DMS53 (cell line): ENCODE data around the gene AHCYL2.
"Not testable (repeated sequence)": the region's sequence is repeated elsewhere in the genome, so short reads cannot be mapped to it uniquely, and the experiment has no call there.

Experiments used
- DNase-seq: peaks from one replicate; lab custom pipeline; 2025; lab: John Stamatoyannopoulos, UW

The AHCYL2 gene

GRCh38 chr7:129351320-129351719, 126.5 kb downstream of the AHCYL2 start:
- DNase-seq, result peak; percentile 14

DNA sequence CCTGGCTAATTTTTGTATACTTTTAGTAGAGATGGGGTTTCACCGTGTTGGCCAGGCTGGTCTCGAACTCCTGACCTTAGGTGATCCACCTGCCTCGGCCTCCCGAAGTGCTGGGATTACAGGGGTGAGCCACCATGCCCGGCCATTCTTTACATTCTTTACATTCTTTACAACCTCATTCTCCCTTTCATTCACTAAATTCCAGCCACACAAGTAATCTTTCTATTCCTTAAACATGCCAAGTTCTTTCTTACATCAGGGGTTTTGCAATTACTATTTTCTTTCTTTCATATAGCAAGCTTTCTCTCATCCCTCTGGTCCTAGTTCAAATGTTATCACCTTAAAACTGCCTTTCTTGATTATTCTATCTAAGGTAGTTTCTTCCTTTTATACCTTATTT, 128.3 kb downstream of the AHCYL2 start:
- DNase-seq, result not testable (repeated sequence)

- no peak for DNase-seq
These were observed 129.8 kb downstream of the AHCYL2 start for GRCh38 chr7:129354428-129355157.

GRCh38 chr7:129356176-129356575, 131.3 kb downstream of the AHCYL2 start:
- no peak for DNase-seq

DNA sequence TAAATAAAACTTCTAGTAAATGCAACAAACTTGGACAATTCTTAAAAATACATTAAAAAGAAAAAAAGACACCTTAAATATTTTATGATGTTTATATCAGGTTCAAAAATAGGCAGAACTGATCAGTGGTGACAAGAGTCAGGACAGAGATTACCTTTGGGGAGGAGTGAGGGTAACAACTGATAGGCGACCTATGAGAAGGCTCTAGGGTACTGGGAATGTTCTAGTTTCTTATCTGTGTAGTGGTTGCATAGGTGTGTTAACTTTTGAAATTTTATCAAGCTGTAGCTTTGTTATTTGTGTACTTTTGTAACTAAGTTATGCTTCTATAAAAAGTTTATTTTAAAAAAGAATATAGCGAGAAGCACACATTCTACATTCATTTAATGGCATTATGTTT, 134.3 kb downstream of the AHCYL2 start:
- no peak for DNase-seq

- no peak for DNase-seq
These were observed 134.8 kb downstream of the AHCYL2 start for GRCh38 chr7:129359638-129360037.

GRCh38 chr7:129361771-129362170, 136.9 kb downstream of the AHCYL2 start:
- DNase-seq, result no peak

DNA sequence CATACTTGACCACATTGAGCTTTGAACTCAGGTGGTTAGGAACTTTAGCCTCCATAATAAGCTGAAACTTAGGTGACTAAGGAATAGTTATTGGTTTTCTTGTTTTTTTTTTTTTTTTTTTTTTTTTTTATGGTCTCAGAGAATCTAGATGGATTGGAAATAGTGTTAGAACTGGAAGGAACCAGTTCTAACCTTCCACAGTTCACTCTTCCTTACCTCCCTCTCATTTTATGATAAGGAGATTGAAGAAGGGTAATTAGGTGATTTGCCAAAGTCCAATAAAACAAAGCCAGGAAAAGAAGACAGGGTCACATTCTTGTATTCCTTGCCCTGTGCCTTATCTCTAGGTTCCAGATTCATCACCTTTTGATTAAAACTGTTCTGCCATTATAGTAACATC, 137.7 kb downstream of the AHCYL2 start:
- no peak for DNase-seq

DNA sequence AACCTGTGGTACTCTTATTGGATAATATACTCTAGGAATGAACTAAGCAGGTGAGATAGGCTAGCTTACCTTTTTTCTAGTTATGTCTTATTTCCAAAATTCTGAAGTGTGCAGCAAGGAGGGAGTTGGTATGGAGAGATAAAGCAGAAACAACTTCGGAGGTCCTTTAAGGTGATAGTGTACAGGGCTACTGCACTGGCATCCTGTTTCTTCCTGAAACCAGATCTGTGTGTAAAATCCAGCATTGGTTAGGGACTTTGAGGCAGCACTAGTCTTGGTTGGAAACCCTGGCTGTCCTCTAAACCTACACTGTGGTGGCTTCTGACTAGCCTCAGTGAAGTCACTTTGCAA, 142.5 kb downstream of the AHCYL2 start:
- no peak for DNase-seq

GRCh38 chr7:129367700-129368388, 143.0 kb downstream of the AHCYL2 start:
- DNase-seq, result peak; percentile 87

GRCh38 chr7:129368389-129368986, 143.7 kb downstream of the AHCYL2 start:
- no peak for DNase-seq

- not testable (repeated sequence) for DNase-seq
These were observed 144.6 kb downstream of the AHCYL2 start for GRCh38 chr7:129369447-129369846.

DNA sequence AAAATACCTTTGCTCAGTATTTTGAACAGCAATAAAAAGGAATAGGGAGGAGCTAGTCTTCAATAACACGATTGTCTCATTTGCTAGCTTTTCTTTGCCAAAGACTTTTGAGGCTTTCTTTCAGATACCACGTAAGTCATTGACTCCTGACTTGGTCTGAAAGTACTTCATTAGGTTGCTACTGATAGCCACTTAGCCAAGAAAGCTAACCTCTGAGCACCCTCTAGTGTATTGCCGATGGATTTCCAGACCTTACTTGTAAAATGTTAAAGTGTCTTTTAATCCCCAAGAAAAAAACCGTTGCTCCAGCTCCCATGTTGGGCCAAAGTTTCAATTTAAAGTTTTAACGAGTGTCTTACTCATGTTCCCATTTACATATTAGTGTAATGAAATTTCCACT, 146.0 kb downstream of the AHCYL2 start:
- no peak for DNase-seq

GRCh38 chr7:129371487-129371886, 146.7 kb downstream of the AHCYL2 start:
- no peak for DNase-seq

DNA sequence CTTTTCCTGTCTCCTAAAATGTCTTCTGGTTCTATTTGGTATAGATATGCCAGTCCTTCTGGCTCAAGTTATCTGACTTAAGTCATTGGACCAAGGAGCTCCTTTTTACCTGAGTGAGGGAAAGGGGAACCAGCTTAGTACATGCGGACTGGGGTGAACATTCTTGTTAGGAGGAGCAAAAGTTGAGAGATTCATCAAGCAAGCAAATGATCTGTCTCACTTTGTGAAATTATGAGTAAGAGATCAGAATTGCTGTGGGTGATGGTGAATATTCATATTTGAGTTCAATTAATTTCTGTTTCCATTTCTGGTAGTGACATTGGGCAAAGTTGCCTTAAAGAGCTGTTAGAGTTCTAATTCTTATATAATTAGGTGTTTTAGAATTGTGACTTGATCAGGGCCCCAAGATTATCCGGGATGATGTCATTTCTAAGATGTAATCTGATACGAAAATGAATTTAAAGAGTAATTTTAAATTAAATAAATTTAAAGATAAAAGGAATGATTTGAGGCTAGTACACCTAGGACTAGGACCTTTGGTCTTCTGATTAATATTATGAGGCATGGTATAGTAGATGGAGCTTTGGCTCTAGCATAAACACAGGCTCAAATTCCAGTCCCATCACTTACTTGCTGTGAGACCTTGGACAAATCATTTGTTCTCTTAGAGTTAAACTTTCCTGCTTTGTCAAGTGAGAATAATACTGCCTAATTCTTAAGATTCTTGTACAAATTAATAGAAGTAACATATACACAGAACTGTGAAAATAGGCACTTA, 149.0 kb downstream of the AHCYL2 start:
- DNase-seq, result no peak

DNA sequence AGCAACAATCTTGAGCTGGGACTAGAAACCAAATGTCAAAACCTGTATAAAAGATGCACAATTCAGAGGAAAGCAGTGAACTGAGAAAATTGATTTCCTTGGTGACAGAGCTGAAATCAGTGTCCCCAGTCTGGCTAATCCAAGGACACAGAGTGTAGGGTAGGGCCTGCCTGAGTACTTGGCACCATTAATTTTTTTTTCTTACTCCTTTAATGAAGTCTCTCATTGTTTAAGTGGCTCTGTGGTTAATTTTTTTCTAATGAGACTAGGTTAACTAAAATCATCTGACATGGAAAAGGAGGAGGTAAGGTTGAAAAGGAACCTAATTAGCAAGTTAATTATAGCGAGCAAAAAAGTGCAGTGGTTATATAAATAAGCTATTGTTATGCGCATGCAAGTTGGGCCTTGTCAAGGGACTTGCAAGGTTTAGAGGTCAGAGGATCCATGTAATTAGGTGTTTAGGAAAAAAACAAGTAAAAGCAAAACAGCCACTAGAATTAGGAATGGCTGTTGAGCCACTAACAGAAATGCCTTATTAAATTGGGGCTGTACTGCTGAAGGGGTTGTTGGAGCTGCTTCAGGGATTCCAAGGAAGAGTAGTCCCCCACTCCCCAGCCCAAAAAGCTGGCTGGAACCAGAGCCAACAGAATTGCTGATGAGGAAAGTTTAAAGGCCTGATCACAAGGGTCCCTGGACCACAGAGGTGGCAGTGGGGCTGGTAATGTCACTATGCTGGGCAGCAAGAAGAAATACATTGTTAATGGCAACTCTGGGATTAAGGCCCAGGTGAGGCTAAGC, 150.5 kb downstream of the AHCYL2 start:
- DNase-seq, result no peak

DNA sequence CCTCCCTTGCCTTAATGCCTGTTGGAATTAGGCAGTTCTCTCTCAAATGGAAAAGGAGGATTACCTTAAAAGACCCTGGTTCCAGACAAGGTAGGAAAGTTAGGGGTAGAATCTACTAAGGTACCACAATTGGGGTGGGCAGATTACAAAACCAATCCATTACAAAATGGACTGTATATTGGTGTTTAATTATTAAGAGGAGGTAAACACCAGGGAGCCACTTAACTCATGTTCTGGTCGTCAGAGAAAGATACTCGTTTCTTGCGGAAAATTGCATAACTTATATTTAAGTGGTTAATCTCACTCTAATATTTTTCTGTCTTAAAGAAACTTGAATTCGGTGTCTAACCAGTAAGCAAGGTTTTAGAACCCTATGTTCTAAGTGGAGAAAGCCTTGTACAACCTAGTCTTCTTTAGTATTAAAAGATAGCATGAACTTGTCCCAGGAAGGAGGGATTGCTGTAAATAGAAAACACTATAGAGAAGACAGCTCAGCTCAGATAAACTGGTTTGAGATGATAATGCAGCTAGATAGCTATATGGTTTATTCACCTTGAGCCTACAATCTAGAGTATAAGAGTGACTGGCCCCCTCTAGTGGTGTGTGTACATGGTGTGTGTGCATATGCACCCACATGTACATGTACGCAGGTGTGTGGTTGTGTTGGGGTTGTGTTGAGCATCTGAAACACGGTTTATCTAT, 151.4 kb downstream of the AHCYL2 start:
- DNase-seq, result peak; percentile 78

DNA sequence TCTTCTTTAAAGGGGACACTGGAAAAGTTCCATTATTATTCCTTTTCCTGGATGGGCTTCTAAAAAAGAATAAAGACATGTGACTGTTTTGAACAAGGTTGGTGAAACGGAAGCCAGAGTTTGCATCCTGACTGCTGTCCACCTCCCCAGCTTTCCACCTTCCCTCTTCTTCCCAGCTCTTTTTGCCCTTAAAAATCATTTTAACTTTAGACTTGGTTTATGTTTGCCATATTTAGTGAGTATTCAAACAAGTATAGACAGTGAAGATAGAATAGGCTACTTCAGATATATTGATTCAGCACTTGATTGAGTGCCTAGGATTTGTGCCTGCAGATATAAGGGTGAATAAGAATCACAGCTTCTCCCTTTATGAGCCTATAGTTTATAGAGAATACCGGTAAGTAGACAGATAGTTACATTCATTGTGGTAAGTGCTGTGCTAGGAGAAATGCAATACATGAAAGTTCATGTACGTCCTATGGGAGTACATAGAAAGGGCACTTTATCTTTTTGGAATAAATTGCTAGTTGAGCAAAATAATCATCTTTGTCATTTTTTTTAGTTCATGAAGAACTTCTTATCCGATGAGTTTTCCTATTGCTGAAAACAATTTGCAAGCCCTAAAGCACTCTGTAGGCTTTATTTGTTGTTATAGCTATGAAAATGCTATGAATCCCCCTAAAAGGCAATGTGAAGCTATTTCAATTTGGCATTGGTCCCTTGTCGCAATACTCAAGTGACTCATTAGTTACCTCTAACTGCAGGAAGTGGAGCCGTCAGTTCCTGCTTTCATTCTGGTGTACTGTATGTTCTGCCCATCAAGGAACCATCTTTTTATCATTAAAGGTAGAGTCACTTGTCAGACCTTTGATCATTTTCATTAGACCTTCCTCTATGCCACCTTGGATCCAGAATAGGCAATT, 152.2 kb downstream of the AHCYL2 start:
- peak; percentile 8 for DNase-seq

DNA sequence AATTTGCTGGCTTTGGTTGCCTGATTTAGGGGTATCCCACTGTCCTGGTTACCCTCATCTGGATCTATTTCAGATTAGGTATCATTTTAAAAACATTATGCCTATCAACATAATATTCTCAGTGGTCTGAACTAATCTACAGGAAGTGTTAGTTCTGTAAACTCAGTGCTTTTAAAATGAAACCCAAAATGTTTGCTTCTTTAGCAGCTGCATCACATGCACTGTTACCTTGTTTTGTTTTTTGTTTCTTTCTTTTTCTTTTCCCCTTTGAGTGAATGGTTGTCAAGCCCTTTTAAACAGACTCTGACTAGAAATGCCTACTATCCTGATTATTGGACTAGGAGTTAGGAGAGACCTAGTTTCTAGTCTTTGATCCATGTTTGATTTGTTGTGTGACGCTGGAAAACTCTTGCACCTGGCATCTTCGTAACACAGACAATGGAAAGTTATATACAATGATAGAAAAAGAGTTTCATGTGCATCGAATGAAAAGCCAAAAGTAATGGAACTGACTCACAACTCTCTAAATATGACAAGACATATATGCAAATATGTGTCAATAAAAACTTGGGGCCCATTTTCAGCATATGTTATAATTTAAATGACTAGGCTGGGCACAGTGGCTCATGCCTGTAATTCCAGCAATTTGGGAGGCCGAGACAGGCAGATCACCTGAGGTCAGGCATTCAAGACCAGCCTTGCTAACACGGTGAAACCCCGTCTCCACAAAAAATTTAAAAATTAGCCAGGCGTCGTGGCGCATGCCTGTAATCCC, 157.1 kb downstream of the AHCYL2 start:
- no peak for DNase-seq
